ENCODE results near the gene SAAL1. TPM values are rescaled to one million over a fixed set of nuclear protein-coding genes. Genes with fewer than 3 reads are reported as not detected.

Gene SAAL1
- 10 to 100 TPM; 23.2 to 28.2 TPM for total RNA-seq
- polyA plus RNA-seq (2013, experiment 1 of 2), result 45.4 TPM
- 35.8 TPM for polyA plus RNA-seq (2013, experiment 2 of 2)
- long read RNA-seq, experiment 1, partial matches to known transcripts, result 4 of 16 reads
- long read RNA-seq, experiment 1, other reads (novel, unspliced or antisense), result 11 of 16 reads
- long read RNA-seq, experiment 2, transcript SAAL1-202 (12 exons, 1,582 nt), result major isoform, 18 of 30 reads
- long read RNA-seq, experiment 2, partial matches to known transcripts, result 0 of 30 reads
- long read RNA-seq, experiment 2, other reads (novel, unspliced or antisense), result 9 of 30 reads
- long read RNA-seq, experiment 3, transcript SAAL1-202 (12 exons, 1,582 nt), result major isoform, 64 of 120 reads
- long read RNA-seq, experiment 3, transcript SAAL1-201 (12 exons, 1,518 nt), result minor isoform, 27 of 120 reads
- long read RNA-seq, experiment 3, partial matches to known transcripts, result 5 of 120 reads
- long read RNA-seq, experiment 3, other reads (novel, unspliced or antisense), result 21 of 120 reads
- long read RNA-seq, experiment 4, transcript SAAL1-202 (12 exons, 1,582 nt), result major isoform, 18 of 38 reads
- long read RNA-seq, experiment 4, transcript SAAL1-201 (12 exons, 1,518 nt), result minor isoform, 10 of 38 reads
- long read RNA-seq, experiment 4, partial matches to known transcripts, result 5 of 38 reads
- long read RNA-seq, experiment 4, other reads (novel, unspliced or antisense), result 5 of 38 reads

- Mint-ChIP-seq H3K27ac (peak within 1 kb of the TSS; percentile 78), H3K27me3 (ENCODE audit: insufficient read depth) (peaks cover 12% of the 10 kb centered on the region), H3K4me3 (peak within 1 kb of the TSS; percentile 88), H3K4me1 (peaks cover 8% of the 10 kb centered on the region), H3K9me3 (no peaks in the 10 kb centered on the region), H3K36me3 (ENCODE audit: low read depth) (peaks cover 21% of the 10 kb centered on the region)
- Histone ChIP-seq H3K4me3 (ENCODE audit: low read length) (peak within 1 kb of the TSS; percentile 98), H3K9ac (ENCODE audit: extremely low read depth, low read length, poor library complexity, severe bottlenecking) (peak within 1 kb of the TSS; percentile 76), H3K27me3 (ENCODE audit: control insufficient read depth, insufficient read depth, low read length, poor library complexity, severe bottlenecking) (peaks cover 16% of the 10 kb centered on the region), H3K27ac (ENCODE audit: low read depth, low read length) (no peak within 1 kb of the TSS), H3K4me1 (ENCODE audit: control insufficient read depth, insufficient read depth, low read length) (no peaks in the 10 kb centered on the region), H3K36me3 (ENCODE audit: control insufficient read depth, insufficient read depth, low read length) (peaks cover 24% of the 10 kb centered on the region), H3K9me3 (ENCODE audit: control insufficient read depth, low read length) (no peaks in the 10 kb centered on the region)
- TF ChIP-seq CTCF (conservative IDR thresholded peaks at IDR 0.05), result peak; percentile 95
- DNase-seq, result peak; percentile 96
- WGBS, 2 experiments (ENCODE audit: insufficient coverage in 1 of 2, insufficient read length in 1 of 2), result 8 to 93% methylated on average over 3 to 48 of the region's 48 CpGs
Measured at GRCh38 chr11:18105802-18106574, at the start of gene SAAL1. TSS of gene SAAL1 (minus strand) at chr11:18106082. CDS start at chr11:18106041, 41 bp downstream.

- Mint-ChIP-seq H3K36me3 (ENCODE audit: low read depth) (no peaks in the 10 kb centered on the region), H3K27ac (no peak overlapping the region), H3K27me3 (ENCODE audit: insufficient read depth) (peaks cover 3% of the 10 kb centered on the region), H3K9me3 (peaks cover 2% of the 10 kb centered on the region), H3K4me1 (no peaks in the 10 kb centered on the region), H3K4me3 (no peak overlapping the region)
- Histone ChIP-seq H3K36me3 (ENCODE audit: control insufficient read depth, insufficient read depth, low read length) (no peaks in the 10 kb centered on the region), H3K27me3 (ENCODE audit: control insufficient read depth, insufficient read depth, low read length, poor library complexity, severe bottlenecking) (no peaks in the 10 kb centered on the region), H3K4me3 (ENCODE audit: low read length) (no peak overlapping the region), H3K4me1 (ENCODE audit: control insufficient read depth, insufficient read depth, low read length) (no peaks in the 10 kb centered on the region), H3K9me3 (ENCODE audit: control insufficient read depth, low read length) (no peaks in the 10 kb centered on the region), H3K27ac (ENCODE audit: low read depth, low read length) (no peak overlapping the region), H3K9ac (ENCODE audit: extremely low read depth, low read length, poor library complexity, severe bottlenecking) (no peak overlapping the region)
- DNase-seq, result no peak
- TF ChIP-seq CTCF (conservative IDR thresholded peaks at IDR 0.05), result no peak
- 73 to 82% methylated on average over 2 to 3 of the region's 3 CpGs for WGBS, 2 experiments (ENCODE audit: insufficient coverage in 1 of 2, insufficient read length in 1 of 2)
Measured at GRCh38 chr11:18151581-18151980, 45.7 kb upstream of the SAAL1 start.

- 74 to 79% methylated on average over 3 of the region's 3 CpGs for WGBS, 2 experiments (ENCODE audit: insufficient coverage in 1 of 2, insufficient read length in 1 of 2)
- no peaks in the 10 kb centered on the region for H3K4me1 ChIP-seq (ENCODE audit: control insufficient read depth, insufficient read depth, low read length)
- H3K27ac ChIP-seq (ENCODE audit: low read depth, low read length), result no peak overlapping the region
- no peaks in the 10 kb centered on the region for H3K36me3 Mint-ChIP-seq (ENCODE audit: low read depth)
- no peak for DNase-seq
- H3K4me3 Mint-ChIP-seq, result no peak overlapping the region
- no peaks in the 10 kb centered on the region for H3K9me3 Mint-ChIP-seq
- H3K4me1 Mint-ChIP-seq, result no peaks in the 10 kb centered on the region
- no peak overlapping the region for H3K9ac ChIP-seq (ENCODE audit: extremely low read depth, low read length, poor library complexity, severe bottlenecking)
- H3K27me3 ChIP-seq (ENCODE audit: control insufficient read depth, insufficient read depth, low read length, poor library complexity, severe bottlenecking), result peaks cover 9% of the 10 kb centered on the region
- no peak overlapping the region for H3K27ac Mint-ChIP-seq
- no peak overlapping the region for H3K4me3 ChIP-seq (ENCODE audit: low read length)
- no peaks in the 10 kb centered on the region for H3K36me3 ChIP-seq (ENCODE audit: control insufficient read depth, insufficient read depth, low read length)
- H3K9me3 ChIP-seq (ENCODE audit: control insufficient read depth, low read length), result no peaks in the 10 kb centered on the region
- peaks cover 9% of the 10 kb centered on the region for H3K27me3 Mint-ChIP-seq (ENCODE audit: insufficient read depth)
- TF ChIP-seq CTCF (conservative IDR thresholded peaks at IDR 0.05), result no peak
Measured at GRCh38 chr11:18145837-18146236, 40.0 kb upstream of the SAAL1 start.

All from endodermal cell (in vitro differentiated cells).